DND-41 (cell line): Measurements from ENCODE around the gene KLHL6.
"Not testable (repeated sequence)": the region's sequence is repeated elsewhere in the genome, so short reads cannot be mapped to it uniquely, and the experiment has no call there.

Experiments used
- EZH2 ChIP-seq: IDR thresholded peaks from 3 replicates; pipeline ENCODE4 v1.6.1; 2012; ENCODE audit warnings: borderline replicate concordance, low read depth, mild to moderate bottlenecking, moderate library complexity, low read length, inconsistent platforms; ENCODE audit not compliant: severe bottlenecking
- TF ChIP-seq, protein P1 (sequence below): IDR thresholded peaks from 2 replicates; pipeline ENCODE4 v1.5.1; 2012; ENCODE audit warnings: borderline replicate concordance, low read length, moderate library complexity, mild to moderate bottlenecking; ENCODE audit not compliant: poor library complexity, severe bottlenecking; ENCODE audit errors: extremely low read depth

DNA sequence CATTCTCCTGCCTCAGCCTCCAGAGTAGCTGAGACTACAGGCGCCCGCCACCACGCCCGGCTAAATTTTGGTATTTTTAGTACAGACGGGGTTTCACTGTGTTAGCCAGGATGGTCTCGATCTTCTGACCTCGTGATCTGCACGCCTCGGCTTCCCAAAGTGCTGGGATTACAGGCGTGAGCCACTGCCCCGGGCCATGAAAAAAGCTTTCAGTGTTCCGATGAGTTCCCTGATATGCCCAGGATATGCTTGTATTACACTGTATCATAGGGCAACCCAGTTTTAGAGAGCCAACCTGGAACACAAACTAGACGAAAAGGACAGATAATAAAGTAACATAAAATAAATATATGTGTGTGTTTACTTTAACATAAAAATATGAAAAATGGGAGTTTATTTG is 89.8 kb downstream of the KLHL6 start:
- TF ChIP-seq, protein P1, sequence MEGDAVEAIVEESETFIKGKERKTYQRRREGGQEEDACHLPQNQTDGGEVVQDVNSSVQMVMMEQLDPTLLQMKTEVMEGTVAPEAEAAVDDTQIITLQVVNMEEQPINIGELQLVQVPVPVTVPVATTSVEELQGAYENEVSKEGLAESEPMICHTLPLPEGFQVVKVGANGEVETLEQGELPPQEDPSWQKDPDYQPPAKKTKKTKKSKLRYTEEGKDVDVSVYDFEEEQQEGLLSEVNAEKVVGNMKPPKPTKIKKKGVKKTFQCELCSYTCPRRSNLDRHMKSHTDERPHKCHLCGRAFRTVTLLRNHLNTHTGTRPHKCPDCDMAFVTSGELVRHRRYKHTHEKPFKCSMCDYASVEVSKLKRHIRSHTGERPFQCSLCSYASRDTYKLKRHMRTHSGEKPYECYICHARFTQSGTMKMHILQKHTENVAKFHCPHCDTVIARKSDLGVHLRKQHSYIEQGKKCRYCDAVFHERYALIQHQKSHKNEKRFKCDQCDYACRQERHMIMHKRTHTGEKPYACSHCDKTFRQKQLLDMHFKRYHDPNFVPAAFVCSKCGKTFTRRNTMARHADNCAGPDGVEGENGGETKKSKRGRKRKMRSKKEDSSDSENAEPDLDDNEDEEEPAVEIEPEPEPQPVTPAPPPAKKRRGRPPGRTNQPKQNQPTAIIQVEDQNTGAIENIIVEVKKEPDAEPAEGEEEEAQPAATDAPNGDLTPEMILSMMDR = not testable (repeated sequence)
- TF ChIP-seq EZH2 = not testable (repeated sequence)
